ENCODE measurements around the gene CNBP. TPM values are rescaled to one million over a fixed set of nuclear protein-coding genes. Genes with fewer than 3 reads are reported as not detected.
"Not testable (repeated sequence)": the region's sequence is repeated elsewhere in the genome, so short reads cannot be mapped to it uniquely, and the experiment has no call there.

CNBP gene
- total and polyA plus RNA-seq, 2 of the 4 experiments (the other 2 are of a cell fraction): 217 to 223 TPM

DNA sequence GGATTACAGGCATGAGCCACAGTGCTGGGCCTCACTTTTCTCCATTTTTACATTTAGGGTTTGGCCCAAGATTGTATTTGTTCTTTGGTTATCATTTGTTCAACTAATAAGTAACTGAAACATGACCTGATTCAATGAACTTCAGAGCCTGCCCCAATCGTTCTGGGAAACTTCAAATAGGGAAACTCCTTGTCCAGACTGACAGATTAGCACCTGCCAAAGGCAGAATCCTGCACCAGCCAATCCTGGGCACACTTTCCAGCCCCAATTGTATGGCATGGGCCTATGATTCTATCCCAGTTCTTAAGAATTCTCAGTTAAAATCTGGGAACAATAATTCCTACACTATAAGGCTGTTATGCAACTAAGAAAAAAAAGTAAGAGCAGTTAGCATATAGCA lies 43.8 kb downstream of the CNBP start:
- H3K56ac ChIP-seq (ENCODE audit: extremely low read depth, insufficient read depth, low read length): no peak overlapping the region
- no peaks in the 10 kb centered on the region for H3K9me1 ChIP-seq (ENCODE audit: insufficient read depth, low read length)
- no peak overlapping the region for H3K9ac ChIP-seq (ENCODE audit: low read depth, low read length)
- in situ Hi-C loops (cut with MboI; ENCODE audit: low sequenced_read_pairs) (no loop called here), dilution Hi-C loops (cut with HindIII; ENCODE audit: low sequenced_read_pairs, unreplicated experiment) (no loop called here), intact Hi-C loops (cut with micrococcal nuclease) (no loop called here)
- no CpG with 5 or more reads among the region's 1 CpG for WGBS, 2 experiments (ENCODE audit: extremely low coverage in 2 of 2, insufficient read length in 1 of 2)
- DNase-seq (no peak), ATAC-seq (ENCODE audit: low read depth) (no peak)
- no peak overlapping the region for H2BK20ac ChIP-seq (ENCODE audit: low read depth, low read length)
- H3K36me3 ChIP-seq (ENCODE audit: control insufficient read depth, insufficient read depth, low read length): peaks cover 23% of the 10 kb centered on the region
- no peak overlapping the region for H3K4me3 ChIP-seq (ENCODE audit: insufficient read depth, low read depth, low read length)
- no peak overlapping the region for H3K18ac ChIP-seq (ENCODE audit: low read depth, low read length)
- no peak overlapping the region for H4K8ac ChIP-seq (ENCODE audit: low read depth in 2 of 2, low read length in 2 of 2)
- no peak overlapping the region for H3K4me2 ChIP-seq (ENCODE audit: low read depth, low read length)
- H2BK5ac ChIP-seq (ENCODE audit: low read depth, low read length, poor library complexity, severe bottlenecking): no peak overlapping the region
- H4K91ac ChIP-seq (ENCODE audit: insufficient read depth, low read depth, low read length): no peak overlapping the region
- H4K20me1 ChIP-seq (ENCODE audit: insufficient read depth, low read length): no peaks in the 10 kb centered on the region
- no peak overlapping the region for H3K23ac ChIP-seq (ENCODE audit: low read depth, low read length)
- no peak overlapping the region for H3K14ac ChIP-seq (replicated peaks; ENCODE audit: low read depth, low read length)
- no peak overlapping the region for H2BK15ac ChIP-seq (ENCODE audit: low read depth, low read length)
- POLR2A ChIA-PET (ENCODE audit: unreplicated experiment): no interaction called here
- H2AFZ ChIP-seq (replicated peaks; ENCODE audit: low read length, poor library complexity): no peak overlapping the region
- no peaks in the 10 kb centered on the region for H3K79me1 ChIP-seq (ENCODE audit: low read depth in 1 of 2, low read length in 2 of 2)
- no peak overlapping the region for H2BK120ac ChIP-seq (ENCODE audit: low read depth, low read length)
- CTCF ChIA-PET: no interaction called here
- no peak overlapping the region for H2AK9ac ChIP-seq (replicated peaks; ENCODE audit: low read depth, low read length, poor library complexity)
- no peak overlapping the region for H2AK5ac ChIP-seq (ENCODE audit: low read depth, low read length)
- no peak overlapping the region for H3K27ac ChIP-seq (ENCODE audit: insufficient read depth, low read length)
- H3K27me3 ChIP-seq (ENCODE audit: control insufficient read depth, insufficient read depth, low read length): no peaks in the 10 kb centered on the region
- TF ChIP-seq RAD21 (IDR thresholded peaks at IDR 0.05; ENCODE audit: low read length) (no peak), RCOR1 (IDR thresholded peaks at IDR 0.05; ENCODE audit: insufficient replicate concordance, low read length) (no peak), CTCF (conservative IDR thresholded peaks at IDR 0.05; ENCODE audit: low read depth, low read length) (no peak), MAFK (IDR thresholded peaks at IDR 0.05; ENCODE audit: low read depth, low read length) (no peak)
- no peaks in the 10 kb centered on the region for H3K4me1 ChIP-seq (ENCODE audit: control insufficient read depth, insufficient read depth, low read length)
- H3K9me3 ChIP-seq (ENCODE audit: control insufficient read depth, insufficient read depth, low read length): no peaks in the 10 kb centered on the region
- no peak overlapping the region for H4K5ac ChIP-seq (ENCODE audit: low read depth, low read length)
- H3K4ac ChIP-seq (ENCODE audit: low read depth, low read length): no peak overlapping the region
- BruUV-seq (replicated peaks): no TSS peak

DNA sequence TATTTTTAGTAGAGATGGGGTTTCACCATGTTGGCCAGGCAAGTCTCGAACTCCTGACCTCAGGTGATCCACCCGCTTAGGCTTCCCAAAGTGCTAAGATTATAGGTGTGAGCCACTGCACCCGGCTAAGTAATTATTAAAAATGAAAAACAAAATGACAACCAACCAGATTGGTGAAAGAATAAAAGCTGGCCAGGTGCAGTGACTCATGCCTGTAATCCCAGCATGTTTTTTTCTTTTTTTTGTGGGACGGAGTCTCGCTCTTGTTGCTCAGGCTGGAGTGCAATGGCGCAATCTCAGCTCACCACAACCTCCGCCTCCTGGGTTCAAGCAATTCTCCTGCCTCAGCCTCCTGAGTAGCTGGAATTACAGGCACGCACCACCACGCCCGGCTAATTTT lies 47.4 kb downstream of the CNBP start:
- H3K9ac ChIP-seq (ENCODE audit: low read depth, low read length); H2BK5ac ChIP-seq (ENCODE audit: low read depth, low read length, poor library complexity, severe bottlenecking); ATAC-seq (ENCODE audit: low read depth); H2AK9ac ChIP-seq (replicated peaks; ENCODE audit: low read depth, low read length, poor library complexity); H2AK5ac ChIP-seq (ENCODE audit: low read depth, low read length); H4K5ac ChIP-seq (ENCODE audit: low read depth, low read length); DNase-seq; H2BK120ac ChIP-seq (ENCODE audit: low read depth, low read length); H3K9me1 ChIP-seq (ENCODE audit: insufficient read depth, low read length); H3K4ac ChIP-seq (ENCODE audit: low read depth, low read length); BruUV-seq (replicated peaks); H2AFZ ChIP-seq (replicated peaks; ENCODE audit: low read length, poor library complexity); H4K91ac ChIP-seq (ENCODE audit: insufficient read depth, low read depth, low read length); H3K4me1 ChIP-seq (ENCODE audit: control insufficient read depth, insufficient read depth, low read length); H3K14ac ChIP-seq (replicated peaks; ENCODE audit: low read depth, low read length); H4K20me1 ChIP-seq (ENCODE audit: insufficient read depth, low read length); intact Hi-C loops (cut with micrococcal nuclease); in situ Hi-C loops (cut with MboI; ENCODE audit: low sequenced_read_pairs); H3K23ac ChIP-seq (ENCODE audit: low read depth, low read length); H3K18ac ChIP-seq (ENCODE audit: low read depth, low read length); H3K4me2 ChIP-seq (ENCODE audit: low read depth, low read length); dilution Hi-C loops (cut with HindIII; ENCODE audit: low sequenced_read_pairs, unreplicated experiment); H3K27ac ChIP-seq (ENCODE audit: insufficient read depth, low read length); H4K8ac ChIP-seq (ENCODE audit: low read depth in 2 of 2, low read length in 2 of 2); H3K56ac ChIP-seq (ENCODE audit: extremely low read depth, insufficient read depth, low read length); H3K9me3 ChIP-seq (ENCODE audit: control insufficient read depth, insufficient read depth, low read length); H3K79me1 ChIP-seq (ENCODE audit: low read depth in 1 of 2, low read length in 2 of 2); H3K4me3 ChIP-seq (ENCODE audit: insufficient read depth, low read depth, low read length); H2BK15ac ChIP-seq (ENCODE audit: low read depth, low read length); H2BK20ac ChIP-seq (ENCODE audit: low read depth, low read length); H3K27me3 ChIP-seq (ENCODE audit: control insufficient read depth, insufficient read depth, low read length); POLR2A ChIA-PET (ENCODE audit: unreplicated experiment): not testable (repeated sequence)
- peaks cover 45% of the 10 kb centered on the region for H3K36me3 ChIP-seq (ENCODE audit: control insufficient read depth, insufficient read depth, low read length)
- CTCF ChIA-PET: interaction anchor here (0.6 to 1.1 kb wide), 4 partner anchors 10 to 166 kb away, joined by 3 to 5 read pairs (median 3); no protein-coding TSS in a partner anchor
- 93% methylated on average over 4 of the region's 10 CpGs; no CpG with 5 or more reads in 1 of the 2 experiments for WGBS, 2 experiments (ENCODE audit: extremely low coverage in 2 of 2, insufficient read length in 1 of 2)
